Activated naive CD8-positive, alpha-beta T cell (primary cell): ENCODE results near the gene ASS1.
"Not testable (repeated sequence)": the region's sequence is repeated elsewhere in the genome, so short reads cannot be mapped to it uniquely, and the experiment has no call there.

Experiments used
- H3K27ac Mint-ChIP-seq: one replicate; pipeline ENCODE4 v1.8.0; 2021; ENCODE audit warnings: mixed read lengths
- H3K27me3 Mint-ChIP-seq: one replicate; pipeline ENCODE4 v1.8.0; 2021; ENCODE audit warnings: mixed read lengths
- H3K36me3 Mint-ChIP-seq: one replicate; pipeline ENCODE4 v1.8.0; 2021; ENCODE audit warnings: mixed read lengths
- H3K4me1 Mint-ChIP-seq: one replicate; pipeline ENCODE4 v1.8.0; 2021; ENCODE audit warnings: low read depth, mixed read lengths
- H3K4me3 Mint-ChIP-seq: one replicate; pipeline ENCODE4 v1.8.0; 2021; ENCODE audit warnings: mild to moderate bottlenecking, mixed read lengths
- H3K9me3 Mint-ChIP-seq: one replicate; pipeline ENCODE4 v1.8.0; 2021; ENCODE audit warnings: low read depth, mixed read lengths

The ASS1 gene

DNA sequence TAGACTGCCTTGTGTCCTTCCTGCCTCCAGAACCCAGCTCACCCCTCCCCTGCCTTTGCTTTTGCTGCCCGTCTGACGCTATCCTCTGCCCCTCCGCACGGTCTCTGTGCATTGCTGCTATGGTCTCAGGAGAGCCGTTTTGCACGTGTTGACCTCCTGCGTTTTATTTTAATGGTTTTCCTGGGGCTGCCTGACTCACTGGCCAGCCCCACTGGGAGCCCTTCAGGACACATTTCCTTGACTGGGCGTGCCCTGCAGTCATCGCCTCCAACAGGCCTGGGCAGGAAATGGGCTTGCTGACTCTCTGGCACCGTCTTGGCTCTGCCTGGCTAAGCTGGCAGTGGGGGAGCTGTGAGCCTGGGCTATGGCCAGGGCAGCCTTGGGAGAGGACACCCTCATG lies 17.9 kb upstream of the ASS1 start:
- H3K9me3 Mint-ChIP-seq: no peaks in the 10 kb centered on the region
- peaks cover 2% of the 10 kb centered on the region for H3K27me3 Mint-ChIP-seq
- H3K27ac Mint-ChIP-seq: no peak overlapping the region
- no peak overlapping the region for H3K4me3 Mint-ChIP-seq
- H3K36me3 Mint-ChIP-seq: no peaks in the 10 kb centered on the region
- H3K4me1 Mint-ChIP-seq: no peaks in the 10 kb centered on the region

DNA sequence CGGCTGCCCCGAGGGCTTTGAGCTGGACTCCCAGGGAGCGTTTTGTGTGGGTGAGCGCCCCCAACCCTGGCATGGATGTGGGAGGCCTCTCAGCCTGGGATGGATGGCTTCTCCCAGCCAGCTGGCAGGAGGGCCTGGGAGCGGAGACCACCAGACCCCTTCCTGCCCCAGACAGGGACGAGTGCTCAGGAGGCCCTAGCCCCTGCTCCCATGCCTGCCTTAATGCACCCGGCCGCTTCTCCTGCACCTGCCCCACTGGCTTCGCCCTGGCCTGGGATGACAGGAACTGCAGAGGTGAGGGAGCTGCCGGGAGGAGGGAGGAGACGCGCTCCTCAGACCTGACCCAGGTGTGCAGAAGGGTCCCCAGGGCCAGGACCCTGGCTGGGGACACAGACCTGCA lies 17.4 kb upstream of the ASS1 start:
- H3K36me3 Mint-ChIP-seq: no peaks in the 10 kb centered on the region
- H3K27me3 Mint-ChIP-seq: peaks cover 4% of the 10 kb centered on the region
- no peak overlapping the region for H3K27ac Mint-ChIP-seq
- no peak overlapping the region for H3K4me3 Mint-ChIP-seq
- H3K9me3 Mint-ChIP-seq: no peaks in the 10 kb centered on the region
- no peaks in the 10 kb centered on the region for H3K4me1 Mint-ChIP-seq

DNA sequence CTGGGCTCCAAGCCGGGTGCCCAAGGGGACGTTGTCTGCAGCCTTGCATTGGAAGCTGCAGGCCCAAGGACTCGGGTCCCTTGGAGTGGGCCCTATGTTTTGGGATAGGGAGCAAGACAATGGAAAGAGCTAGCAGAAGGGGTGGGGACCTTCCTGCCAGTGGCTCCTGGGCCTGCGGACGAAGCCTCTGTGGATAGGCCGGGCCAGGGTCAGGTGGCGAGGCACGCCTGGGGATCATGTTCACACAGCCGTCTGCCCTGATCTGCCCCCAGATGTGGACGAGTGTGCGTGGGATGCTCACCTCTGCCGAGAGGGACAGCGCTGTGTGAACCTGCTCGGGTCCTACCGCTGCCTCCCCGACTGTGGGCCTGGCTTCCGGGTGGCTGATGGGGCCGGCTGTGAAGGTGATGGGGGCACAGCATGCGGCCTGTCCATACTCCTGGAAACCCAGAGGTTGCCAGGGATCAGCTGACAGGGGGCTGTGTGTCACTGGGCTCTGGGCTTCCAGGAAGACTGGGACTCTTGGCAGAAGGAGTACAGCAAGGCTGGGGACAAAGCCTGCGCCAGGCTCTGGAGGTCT lies 16.6 kb upstream of the ASS1 start:
- Mint-ChIP-seq H3K27ac (no peak overlapping the region), H3K4me1 (peaks cover 6% of the 10 kb centered on the region), H3K27me3 (peaks cover 9% of the 10 kb centered on the region), H3K9me3 (no peaks in the 10 kb centered on the region), H3K36me3 (no peaks in the 10 kb centered on the region), H3K4me3 (no peak overlapping the region)

DNA sequence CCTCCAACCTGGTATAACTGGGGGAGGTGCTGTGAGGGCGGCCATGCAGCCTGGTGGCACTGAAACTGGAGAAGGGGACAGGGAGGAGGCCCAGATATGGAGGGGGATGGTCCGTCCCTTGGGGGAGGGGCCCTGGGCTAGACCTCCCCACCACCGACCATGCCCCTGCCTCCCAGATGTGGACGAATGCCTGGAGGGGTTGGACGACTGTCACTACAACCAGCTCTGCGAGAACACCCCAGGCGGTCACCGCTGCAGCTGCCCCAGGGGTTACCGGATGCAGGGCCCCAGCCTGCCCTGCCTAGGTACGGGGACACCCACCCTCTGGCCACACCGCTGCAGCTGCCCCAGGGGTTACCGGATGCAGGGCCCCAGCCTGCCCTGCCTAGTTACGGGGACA lies 15.4 kb upstream of the ASS1 start:
- no peaks in the 10 kb centered on the region for H3K36me3 Mint-ChIP-seq
- no peaks in the 10 kb centered on the region for H3K9me3 Mint-ChIP-seq
- no peak overlapping the region for H3K4me3 Mint-ChIP-seq
- H3K27me3 Mint-ChIP-seq: peaks cover 9% of the 10 kb centered on the region
- H3K4me1 Mint-ChIP-seq: peaks cover 6% of the 10 kb centered on the region
- no peak overlapping the region for H3K27ac Mint-ChIP-seq

DNA sequence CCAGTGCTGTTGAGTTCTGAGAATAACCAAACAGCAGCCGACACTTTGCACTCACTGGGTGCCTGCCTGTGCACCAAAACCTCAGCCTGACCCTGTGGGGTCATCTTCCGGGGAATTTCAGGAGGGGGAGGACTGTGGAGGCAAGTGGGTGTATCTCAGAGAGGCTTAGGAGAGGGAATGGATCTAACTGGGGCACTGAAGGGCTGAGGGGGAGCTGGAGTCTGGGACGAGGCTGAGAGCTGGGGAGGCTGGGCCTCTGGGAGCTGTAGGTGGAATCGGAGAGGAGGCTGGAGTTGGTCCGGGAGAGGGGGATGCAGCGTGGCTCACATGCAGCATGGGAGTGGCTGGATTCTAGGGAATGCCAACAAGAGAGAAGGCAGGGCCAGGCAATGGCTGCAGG lies 14.9 kb upstream of the ASS1 start:
- Mint-ChIP-seq H3K36me3 (no peaks in the 10 kb centered on the region), H3K9me3 (no peaks in the 10 kb centered on the region), H3K4me1 (peaks cover 6% of the 10 kb centered on the region), H3K27ac (no peak overlapping the region), H3K27me3 (peaks cover 11% of the 10 kb centered on the region), H3K4me3 (no peak overlapping the region)

DNA sequence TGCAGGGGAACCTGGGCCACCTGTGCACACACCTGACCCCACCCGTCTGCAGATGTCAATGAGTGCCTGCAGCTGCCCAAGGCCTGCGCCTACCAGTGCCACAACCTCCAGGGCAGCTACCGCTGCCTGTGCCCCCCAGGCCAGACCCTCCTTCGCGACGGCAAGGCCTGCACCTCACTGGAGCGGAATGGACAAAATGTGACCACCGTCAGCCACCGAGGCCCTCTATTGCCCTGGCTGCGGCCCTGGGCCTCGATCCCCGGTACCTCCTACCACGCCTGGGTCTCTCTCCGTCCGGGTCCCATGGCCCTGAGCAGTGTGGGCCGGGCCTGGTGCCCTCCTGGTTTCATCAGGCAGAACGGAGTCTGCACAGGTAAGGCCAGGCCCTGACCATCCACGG lies 14.5 kb upstream of the ASS1 start:
- Mint-ChIP-seq H3K4me1 (peaks cover 6% of the 10 kb centered on the region), H3K27ac (no peak overlapping the region), H3K27me3 (peaks cover 12% of the 10 kb centered on the region), H3K4me3 (no peak overlapping the region), H3K36me3 (no peaks in the 10 kb centered on the region), H3K9me3 (no peaks in the 10 kb centered on the region)

DNA sequence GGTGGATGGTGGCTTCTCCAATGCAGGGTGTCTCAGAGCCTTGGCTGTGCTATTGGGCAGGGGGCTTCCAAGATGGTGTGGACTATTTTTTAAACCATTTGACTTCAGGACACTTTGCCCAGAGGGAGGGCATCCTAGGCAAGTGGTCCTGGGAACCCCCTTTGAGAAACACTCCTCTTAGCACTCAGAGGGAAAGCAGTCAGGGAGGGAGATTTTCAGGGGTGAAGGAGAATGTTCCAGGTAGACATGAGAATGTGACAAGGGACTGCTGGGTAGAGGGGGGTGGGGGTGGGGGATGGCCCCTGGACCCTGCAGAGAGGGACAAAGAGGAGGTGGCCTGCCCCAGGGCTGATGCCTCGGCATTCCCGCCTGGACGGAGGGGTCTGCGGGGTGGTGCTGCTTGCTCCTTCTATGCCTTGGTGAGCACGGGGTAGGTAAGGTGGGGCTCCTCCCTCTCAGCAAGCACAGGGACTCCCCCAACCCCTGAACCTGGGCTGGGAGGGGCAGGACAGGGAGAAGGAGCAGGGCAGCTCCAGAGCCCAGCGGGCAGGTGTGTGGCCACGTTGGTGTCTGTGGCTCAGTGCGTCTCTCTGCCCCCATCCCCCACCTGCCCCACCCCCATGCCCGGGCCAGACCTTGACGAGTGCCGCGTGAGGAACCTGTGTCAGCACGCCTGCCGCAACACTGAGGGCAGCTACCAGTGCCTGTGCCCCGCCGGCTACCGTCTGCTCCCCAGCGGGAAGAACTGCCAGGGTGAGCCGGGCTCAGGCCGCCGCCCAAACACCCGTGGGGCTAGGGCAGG lies 13.8 kb upstream of the ASS1 start:
- no peaks in the 10 kb centered on the region for H3K36me3 Mint-ChIP-seq
- H3K9me3 Mint-ChIP-seq: no peaks in the 10 kb centered on the region
- H3K4me1 Mint-ChIP-seq: peaks cover 6% of the 10 kb centered on the region
- H3K4me3 Mint-ChIP-seq: no peak overlapping the region
- H3K27me3 Mint-ChIP-seq: peaks cover 15% of the 10 kb centered on the region
- no peak overlapping the region for H3K27ac Mint-ChIP-seq

DNA sequence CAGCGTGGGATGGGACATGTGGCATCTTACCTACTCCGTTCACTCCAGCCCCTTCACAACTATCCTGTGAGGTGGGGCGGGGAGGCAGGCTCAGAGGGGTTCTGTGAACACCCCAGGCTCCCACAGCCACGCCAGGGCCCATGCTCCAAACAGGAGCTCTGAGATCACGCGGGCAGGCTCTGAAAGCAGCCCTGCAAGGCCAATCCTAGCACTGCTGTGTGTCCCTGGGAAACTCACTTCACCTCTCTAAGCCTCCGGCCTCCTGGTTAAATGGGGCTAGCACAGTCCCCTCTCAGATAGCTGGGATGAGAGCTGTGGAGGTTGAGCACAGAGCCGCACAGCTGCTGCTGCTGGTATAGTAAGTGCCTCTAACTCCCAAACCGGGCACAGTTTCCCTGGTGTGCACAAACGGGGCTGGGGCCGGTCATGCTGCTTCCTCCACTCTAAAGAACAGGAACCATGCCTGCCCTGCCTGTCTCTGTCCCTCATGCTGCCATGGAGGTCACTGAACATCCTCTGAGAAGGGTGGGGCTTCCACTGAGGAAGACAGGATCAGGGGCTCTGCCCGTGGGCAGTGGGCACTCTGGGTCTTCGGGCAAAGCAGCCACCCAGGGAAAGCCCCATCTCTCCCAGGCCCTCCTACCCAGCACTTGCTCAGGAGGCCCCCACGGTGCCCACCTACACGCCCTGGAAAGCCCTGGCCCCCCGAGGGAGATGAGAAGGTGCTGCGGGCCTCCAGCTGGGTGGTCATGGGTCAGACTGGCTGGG lies 13.0 kb upstream of the ASS1 start:
- no peak overlapping the region for H3K4me3 Mint-ChIP-seq
- peaks cover 6% of the 10 kb centered on the region for H3K4me1 Mint-ChIP-seq
- H3K36me3 Mint-ChIP-seq: no peaks in the 10 kb centered on the region
- H3K9me3 Mint-ChIP-seq: no peaks in the 10 kb centered on the region
- peaks cover 20% of the 10 kb centered on the region for H3K27me3 Mint-ChIP-seq
- H3K27ac Mint-ChIP-seq: no peak overlapping the region

DNA sequence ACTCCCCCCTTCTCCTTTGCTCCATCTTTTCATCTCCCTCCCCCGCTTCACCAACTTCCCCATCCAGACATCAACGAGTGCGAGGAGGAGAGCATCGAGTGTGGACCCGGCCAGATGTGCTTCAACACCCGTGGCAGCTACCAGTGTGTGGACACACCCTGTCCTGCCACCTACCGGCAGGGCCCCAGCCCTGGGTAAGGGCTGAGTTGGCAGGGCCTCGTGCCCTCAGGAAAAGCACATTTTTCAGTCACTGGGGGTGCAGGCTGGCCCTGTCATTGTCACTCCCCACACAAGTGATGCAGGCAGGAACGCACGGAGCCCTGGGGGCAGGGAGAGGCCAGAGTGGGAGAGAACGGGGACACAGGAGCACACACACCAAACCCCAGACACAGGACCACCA lies 12.4 kb upstream of the ASS1 start:
- Mint-ChIP-seq H3K36me3 (no peaks in the 10 kb centered on the region), H3K27ac (no peak overlapping the region), H3K4me1 (peaks cover 6% of the 10 kb centered on the region), H3K9me3 (no peaks in the 10 kb centered on the region), H3K4me3 (peak overlapping the region; percentile 42), H3K27me3 (peaks cover 17% of the 10 kb centered on the region)

DNA sequence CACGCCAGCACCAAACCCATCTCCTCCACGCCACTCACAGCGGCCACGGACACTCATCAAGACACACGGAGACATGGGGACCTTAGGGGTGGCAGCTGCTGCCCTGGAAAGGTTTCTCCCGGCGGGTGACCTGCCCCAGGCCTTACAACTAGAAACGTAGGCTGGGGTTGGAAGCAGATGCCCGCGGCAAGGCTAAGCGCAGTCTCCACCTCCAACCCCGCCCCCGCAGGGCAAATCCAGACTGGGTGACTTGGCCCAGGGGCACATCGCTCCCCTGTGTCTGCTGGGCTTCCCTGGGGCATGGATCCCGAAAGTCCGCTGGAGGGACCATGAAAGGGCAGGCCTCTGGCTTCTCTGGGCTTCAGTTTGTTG lies 12.0 kb upstream of the ASS1 start:
- no peaks in the 10 kb centered on the region for H3K36me3 Mint-ChIP-seq
- H3K4me1 Mint-ChIP-seq: peaks cover 6% of the 10 kb centered on the region
- H3K27ac Mint-ChIP-seq: no peak overlapping the region
- H3K9me3 Mint-ChIP-seq: no peaks in the 10 kb centered on the region
- peaks cover 17% of the 10 kb centered on the region for H3K27me3 Mint-ChIP-seq
- H3K4me3 Mint-ChIP-seq: no peak overlapping the region

DNA sequence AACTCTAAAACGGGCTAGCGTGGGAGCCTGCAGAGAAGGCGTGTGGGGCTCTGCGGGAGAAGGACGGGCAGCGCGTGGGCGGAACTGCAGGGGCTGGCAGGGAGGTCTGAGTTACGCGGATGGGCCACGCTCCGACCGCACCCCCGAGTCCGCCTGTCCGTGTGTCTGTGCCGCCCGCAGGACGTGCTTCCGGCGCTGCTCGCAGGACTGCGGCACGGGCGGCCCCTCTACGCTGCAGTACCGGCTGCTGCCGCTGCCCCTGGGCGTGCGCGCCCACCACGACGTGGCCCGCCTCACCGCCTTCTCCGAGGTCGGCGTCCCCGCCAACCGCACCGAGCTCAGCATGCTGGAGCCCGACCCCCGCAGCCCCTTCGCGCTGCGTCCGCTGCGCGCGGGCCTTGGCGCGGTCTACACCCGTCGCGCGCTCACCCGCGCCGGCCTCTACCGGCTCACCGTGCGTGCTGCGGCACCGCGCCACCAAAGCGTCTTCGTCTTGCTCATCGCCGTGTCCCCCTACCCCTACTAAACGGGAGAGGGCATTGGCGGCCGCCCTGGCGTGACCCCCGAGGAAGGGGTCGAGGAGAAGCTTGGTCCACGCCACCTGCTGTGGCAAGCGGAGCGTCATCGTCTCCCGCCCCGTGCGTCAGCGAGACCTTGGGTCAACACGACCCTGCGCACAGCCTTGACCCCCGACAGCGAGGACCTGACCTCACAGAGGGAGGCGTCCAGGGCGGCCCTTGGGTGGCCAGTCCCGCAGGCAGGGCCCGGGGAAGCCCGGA lies 11.4 kb upstream of the ASS1 start:
- peaks cover 17% of the 10 kb centered on the region for H3K27me3 Mint-ChIP-seq
- H3K9me3 Mint-ChIP-seq: no peaks in the 10 kb centered on the region
- peaks cover 6% of the 10 kb centered on the region for H3K4me1 Mint-ChIP-seq
- H3K4me3 Mint-ChIP-seq: no peak overlapping the region
- H3K36me3 Mint-ChIP-seq: no peaks in the 10 kb centered on the region
- no peak overlapping the region for H3K27ac Mint-ChIP-seq

DNA sequence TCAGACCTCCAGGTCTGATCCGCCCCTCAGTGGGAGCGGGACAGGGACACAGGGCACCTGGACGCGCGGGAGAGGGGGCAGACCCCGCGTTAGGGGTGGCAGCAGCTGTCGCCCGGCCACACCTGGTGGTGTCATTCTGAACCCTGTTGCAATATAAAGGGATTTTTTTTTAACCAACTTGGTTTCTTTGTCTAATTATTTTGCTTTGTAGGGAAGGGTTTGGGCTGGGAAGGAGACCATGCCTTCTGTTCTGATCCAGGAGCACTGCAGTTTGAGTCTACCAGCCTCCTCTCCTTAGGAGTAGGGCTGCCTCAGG lies 10.9 kb upstream of the ASS1 start:
- Mint-ChIP-seq H3K36me3 (no peaks in the 10 kb centered on the region), H3K4me3 (no peak overlapping the region), H3K4me1 (peaks cover 6% of the 10 kb centered on the region), H3K9me3 (no peaks in the 10 kb centered on the region), H3K27me3 (peaks cover 17% of the 10 kb centered on the region), H3K27ac (no peak overlapping the region)

DNA sequence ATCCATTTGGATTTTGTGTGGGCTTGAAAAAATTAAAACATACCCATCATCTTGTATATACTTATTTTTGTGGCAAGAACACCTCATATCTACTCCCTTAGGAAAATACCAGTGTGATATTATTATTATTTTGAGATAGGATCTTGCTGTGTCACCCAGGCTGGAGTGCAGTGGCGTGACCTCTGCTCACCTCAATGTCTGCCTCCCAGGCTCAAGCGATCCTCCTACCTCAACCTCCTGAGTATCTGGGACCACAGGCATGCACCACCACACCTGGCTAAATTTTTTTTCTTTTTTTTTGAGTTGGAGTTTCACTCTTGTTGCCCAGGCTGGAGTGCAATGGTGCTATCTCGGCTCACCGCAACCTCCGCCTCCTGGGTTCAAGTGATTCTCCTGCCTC lies 10.1 kb upstream of the ASS1 start:
- not testable (repeated sequence) for H3K27ac Mint-ChIP-seq, H3K9me3 Mint-ChIP-seq, H3K36me3 Mint-ChIP-seq, H3K4me1 Mint-ChIP-seq, H3K4me3 Mint-ChIP-seq
- peaks cover 19% of the 10 kb centered on the region for H3K27me3 Mint-ChIP-seq

DNA sequence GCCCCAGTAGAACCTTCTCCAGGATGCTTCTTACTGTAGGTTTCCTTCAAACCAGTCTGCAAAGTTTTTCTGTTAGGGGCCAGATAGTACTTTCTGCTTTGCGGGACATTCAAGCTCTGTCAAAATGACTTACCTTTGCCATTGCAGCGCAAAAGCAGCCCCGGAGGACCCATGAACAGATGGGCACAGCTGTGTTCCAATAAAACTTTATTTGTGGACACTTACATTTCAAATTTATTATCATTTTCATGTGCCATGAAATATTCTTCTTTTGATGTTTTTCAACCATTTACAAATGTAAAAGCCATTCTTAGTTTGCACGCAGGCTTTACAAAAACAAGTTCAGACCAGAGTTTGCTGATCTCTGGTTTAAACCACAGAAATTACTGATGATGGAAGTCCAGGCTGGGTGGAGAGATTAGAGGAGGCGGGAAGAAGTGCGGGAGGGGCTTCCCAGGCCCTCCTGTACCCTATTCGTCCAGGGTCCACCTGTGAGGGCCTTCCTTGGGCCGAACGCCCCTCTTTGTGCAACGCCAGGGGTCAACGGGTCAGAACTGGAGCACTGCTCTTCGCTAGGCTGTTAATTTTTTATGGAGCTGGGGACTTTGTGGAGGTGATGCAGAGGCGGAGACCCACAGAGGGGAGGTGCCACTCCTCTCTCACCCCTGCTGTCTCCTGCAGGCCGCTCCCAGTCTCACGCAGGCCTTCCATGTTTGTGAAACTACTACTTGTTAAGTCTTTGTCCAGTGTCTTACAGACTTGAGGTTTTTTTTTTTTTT lies 7.6 kb upstream of the ASS1 start:
- H3K36me3 Mint-ChIP-seq: peaks cover 2% of the 10 kb centered on the region
- peaks cover 8% of the 10 kb centered on the region for H3K9me3 Mint-ChIP-seq
- no peak overlapping the region for H3K27ac Mint-ChIP-seq
- H3K4me1 Mint-ChIP-seq: peaks cover 6% of the 10 kb centered on the region
- no peak overlapping the region for H3K4me3 Mint-ChIP-seq
- peaks cover 21% of the 10 kb centered on the region for H3K27me3 Mint-ChIP-seq
